ENCODE results near the gene TIAM1.

TIAM1 gene

DNA sequence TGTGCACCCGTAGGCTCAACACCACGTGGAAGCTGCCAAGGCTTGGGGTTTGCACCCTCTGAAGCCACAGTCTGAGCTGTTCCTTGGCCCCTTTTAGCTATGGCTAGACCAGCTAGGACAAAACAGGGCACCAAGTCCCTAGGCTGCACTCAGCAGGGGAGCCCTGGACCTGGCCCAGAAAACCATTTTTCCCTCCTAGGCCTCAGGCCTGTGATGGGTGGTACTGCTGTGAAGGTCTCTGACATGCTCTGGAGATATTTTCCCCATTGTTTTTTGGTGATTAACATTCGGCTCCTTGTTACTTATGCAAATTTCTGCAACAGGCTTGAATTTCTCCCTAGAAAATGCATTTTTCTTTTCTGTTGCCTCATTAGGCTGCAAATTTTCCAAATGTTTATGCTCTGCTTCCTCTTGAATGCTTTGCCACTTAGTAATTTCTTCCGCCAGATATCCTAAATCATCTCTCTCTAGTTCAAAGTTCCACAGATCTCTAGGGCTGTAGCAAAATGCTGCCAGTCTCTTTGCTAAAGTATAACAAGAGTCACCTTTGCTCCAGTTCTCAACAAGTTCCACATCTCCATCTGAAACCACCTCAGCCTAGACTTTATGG is 236.8 kb downstream of the TIAM1 start:
- TF ChIP-seq, protein P1, sequence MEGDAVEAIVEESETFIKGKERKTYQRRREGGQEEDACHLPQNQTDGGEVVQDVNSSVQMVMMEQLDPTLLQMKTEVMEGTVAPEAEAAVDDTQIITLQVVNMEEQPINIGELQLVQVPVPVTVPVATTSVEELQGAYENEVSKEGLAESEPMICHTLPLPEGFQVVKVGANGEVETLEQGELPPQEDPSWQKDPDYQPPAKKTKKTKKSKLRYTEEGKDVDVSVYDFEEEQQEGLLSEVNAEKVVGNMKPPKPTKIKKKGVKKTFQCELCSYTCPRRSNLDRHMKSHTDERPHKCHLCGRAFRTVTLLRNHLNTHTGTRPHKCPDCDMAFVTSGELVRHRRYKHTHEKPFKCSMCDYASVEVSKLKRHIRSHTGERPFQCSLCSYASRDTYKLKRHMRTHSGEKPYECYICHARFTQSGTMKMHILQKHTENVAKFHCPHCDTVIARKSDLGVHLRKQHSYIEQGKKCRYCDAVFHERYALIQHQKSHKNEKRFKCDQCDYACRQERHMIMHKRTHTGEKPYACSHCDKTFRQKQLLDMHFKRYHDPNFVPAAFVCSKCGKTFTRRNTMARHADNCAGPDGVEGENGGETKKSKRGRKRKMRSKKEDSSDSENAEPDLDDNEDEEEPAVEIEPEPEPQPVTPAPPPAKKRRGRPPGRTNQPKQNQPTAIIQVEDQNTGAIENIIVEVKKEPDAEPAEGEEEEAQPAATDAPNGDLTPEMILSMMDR (conservative IDR thresholded peaks at IDR 0.05; ENCODE audit: control insufficient read depth, insufficient read depth, low read depth, low read length): no peak
- no peak for DNase-seq (ENCODE audit: low read depth)
- H3K4me3 ChIP-seq (ENCODE audit: control insufficient read depth, low read depth, low read length): no peak overlapping the region

DNA sequence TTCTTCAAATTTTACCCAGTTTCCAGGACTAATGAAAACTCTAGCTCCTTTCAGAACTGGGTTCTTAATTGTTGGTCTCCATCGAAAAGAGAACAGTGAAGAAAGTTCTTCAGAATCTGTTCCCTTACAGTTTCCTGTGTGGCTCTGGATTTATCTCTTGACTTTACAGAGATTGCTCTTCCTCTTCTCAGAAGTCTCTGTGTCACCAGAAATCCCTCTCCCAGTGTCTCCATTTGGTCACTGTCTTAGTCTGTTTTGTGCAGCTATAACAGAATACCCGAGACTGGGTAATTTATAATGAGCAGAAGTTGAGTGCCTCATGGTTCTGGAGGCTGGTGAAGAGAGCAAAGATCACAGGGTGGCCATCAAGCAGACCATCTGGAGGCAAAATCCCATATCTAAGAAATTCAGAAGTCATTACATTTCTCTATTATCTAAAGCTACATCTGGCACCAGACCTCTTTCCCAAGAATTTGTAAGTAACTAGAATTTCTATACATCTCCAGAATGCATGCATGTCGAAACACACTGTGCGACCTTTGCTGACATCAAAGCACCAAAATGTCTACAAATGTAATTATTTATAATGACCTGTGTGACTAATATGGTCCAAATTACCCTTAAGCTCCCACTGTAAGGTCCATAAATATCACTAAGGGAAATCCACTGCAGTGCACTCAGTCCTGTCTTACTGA is 240.3 kb downstream of the TIAM1 start:
- H3K4me3 ChIP-seq (ENCODE audit: control insufficient read depth, low read depth, low read length): no peak overlapping the region
- TF ChIP-seq, protein P1 (conservative IDR thresholded peaks at IDR 0.05; ENCODE audit: control insufficient read depth, insufficient read depth, low read depth, low read length): no peak

DNA sequence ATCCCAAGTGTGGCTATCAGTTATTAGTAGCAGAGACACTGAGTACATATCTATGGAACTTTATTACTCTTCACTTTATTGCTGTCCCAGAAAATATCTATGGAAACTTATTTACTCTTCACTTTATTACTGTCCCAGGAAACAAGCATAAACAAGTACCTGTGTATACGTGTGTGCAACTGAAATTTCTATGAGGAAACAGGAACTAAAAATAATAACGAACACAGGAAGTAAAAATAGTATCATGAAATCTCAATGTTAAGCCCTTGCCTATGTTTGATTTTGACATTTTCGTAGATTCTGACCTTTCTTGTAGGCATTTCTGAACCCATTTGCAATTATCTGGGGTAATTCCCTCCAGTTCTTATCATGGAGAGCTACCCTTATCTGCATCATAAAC is 240.9 kb downstream of the TIAM1 start:
- no peak for DNase-seq (ENCODE audit: low read depth)
- H3K4me3 ChIP-seq (ENCODE audit: control insufficient read depth, low read depth, low read length): no peak overlapping the region
- TF ChIP-seq, protein P1 (conservative IDR thresholded peaks at IDR 0.05; ENCODE audit: control insufficient read depth, insufficient read depth, low read depth, low read length): no peak

More for the DNA sequence above, 240.3 kb downstream of the TIAM1 start:
- no peak for DNase-seq (ENCODE audit: low read depth)

DNA sequence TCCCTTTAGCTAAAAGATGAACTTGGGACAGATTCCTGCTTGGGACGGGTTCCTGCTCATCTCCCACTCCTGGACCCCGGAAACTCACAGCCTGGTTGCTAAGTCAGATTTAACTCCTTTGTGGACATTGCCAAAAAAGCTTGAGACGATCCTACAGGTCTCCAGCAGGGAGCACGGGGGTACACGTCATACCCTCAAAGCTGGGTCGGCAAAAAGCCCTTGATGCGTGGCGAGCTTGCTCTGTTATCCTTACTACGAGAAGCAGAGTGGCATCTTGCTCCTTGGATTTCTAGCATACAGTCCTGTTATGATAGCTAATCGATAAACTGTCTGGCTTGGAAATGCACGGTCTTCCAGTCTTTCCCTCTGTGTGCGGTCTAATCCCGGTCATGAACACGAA is 244.9 kb downstream of the TIAM1 start:
- TF ChIP-seq, protein P1 (conservative IDR thresholded peaks at IDR 0.05; ENCODE audit: control insufficient read depth, insufficient read depth, low read depth, low read length): no peak
- DNase-seq (ENCODE audit: low read depth): no peak
- no peak overlapping the region for H3K4me3 ChIP-seq (ENCODE audit: control insufficient read depth, low read depth, low read length)

DNA sequence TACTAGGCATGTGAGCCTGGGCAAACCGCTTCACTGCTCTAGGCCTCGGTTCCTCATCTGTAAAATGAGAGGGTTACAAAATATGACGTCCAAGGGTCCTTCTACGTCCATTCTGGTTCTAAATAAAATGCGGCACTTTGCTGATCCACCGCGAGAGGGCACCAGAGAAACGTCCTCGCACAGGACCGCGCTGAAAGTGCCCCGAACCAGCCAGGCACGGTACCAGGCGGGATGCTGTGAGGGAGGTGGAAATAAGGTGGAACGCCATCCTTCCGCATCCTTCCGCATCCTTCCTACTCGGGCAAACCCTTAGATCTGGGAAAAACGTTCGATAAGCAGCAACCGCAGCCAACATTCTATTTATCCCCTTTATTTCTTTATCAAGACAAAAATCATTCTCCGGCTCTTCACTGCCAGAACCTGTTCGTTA is 245.5 kb downstream of the TIAM1 start:
- TF ChIP-seq, protein P1 (conservative IDR thresholded peaks at IDR 0.05; ENCODE audit: control insufficient read depth, insufficient read depth, low read depth, low read length): peak; percentile 92
- DNase-seq (ENCODE audit: low read depth): peak; percentile 56
- no peak overlapping the region for H3K4me3 ChIP-seq (ENCODE audit: control insufficient read depth, low read depth, low read length)

DNA sequence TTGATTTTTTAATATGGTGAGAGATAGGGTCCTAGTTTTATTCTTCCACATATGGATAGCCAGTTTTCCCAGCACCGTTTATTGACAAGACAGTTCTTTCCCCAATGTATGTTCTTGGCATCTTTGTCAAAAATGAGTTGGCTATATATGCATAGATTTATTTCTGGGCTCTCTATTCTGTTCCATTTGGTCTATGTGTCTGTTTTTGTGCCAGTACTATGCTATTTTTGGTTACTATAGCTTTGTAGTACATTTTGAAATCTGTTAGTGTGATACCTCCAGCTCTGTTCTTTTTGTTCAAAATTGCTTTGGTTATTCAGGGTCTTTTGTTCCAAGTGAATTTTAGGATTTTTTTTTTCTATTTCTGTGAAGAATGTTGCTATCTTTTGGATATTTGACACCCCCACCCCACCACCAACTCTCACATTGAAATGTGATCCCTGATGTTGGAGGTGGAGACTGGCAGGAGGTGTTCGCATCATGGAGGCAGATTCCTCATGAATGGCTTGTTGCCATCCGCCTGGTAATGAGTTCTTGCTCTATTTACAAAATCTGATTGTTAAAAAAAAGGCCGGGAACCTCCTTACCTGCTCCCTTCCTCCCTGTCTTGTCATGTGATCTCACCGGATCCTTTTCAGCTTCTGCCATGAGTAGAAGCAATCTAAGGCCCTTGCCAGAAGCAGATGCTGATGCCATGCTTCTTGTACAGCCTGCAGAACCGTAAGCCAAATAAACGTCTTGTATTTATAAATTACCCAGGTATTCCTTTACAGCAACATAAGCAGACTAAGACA is 251.0 kb downstream of the TIAM1 start:
- no peak for DNase-seq (ENCODE audit: low read depth)
- TF ChIP-seq, protein P1 (conservative IDR thresholded peaks at IDR 0.05; ENCODE audit: control insufficient read depth, insufficient read depth, low read depth, low read length): no peak
- H3K4me3 ChIP-seq (ENCODE audit: control insufficient read depth, low read depth, low read length): no peak overlapping the region
